Stimulated activated naive CD8-positive, alpha-beta T cell treated with anti-CD3 and anti-CD28 coated beads, Interleukin-15, Interleukin-2, amounts not matched to agents 100 ng/mL and 50 ng/mL, for 24 hours (primary cell): Measurements from ENCODE around the gene ELK4.
A peak's percentile ranks its signal among the peaks of the same experiment; 100 is the strongest.

Experiments used
- H3K27ac Mint-ChIP-seq: one replicate; pipeline ENCODE4 v1.8.0; 2021; ENCODE audit warnings: mild to moderate bottlenecking, mixed read lengths
- H3K27me3 Mint-ChIP-seq: one replicate; pipeline ENCODE4 v1.8.0; 2021; ENCODE audit warnings: mixed read lengths
- H3K36me3 Mint-ChIP-seq: one replicate; pipeline ENCODE4 v1.8.0; 2021; ENCODE audit warnings: low read depth, mixed read lengths
- H3K4me1 Mint-ChIP-seq: one replicate; pipeline ENCODE4 v1.8.0; 2021; ENCODE audit warnings: low read depth, mixed read lengths
- H3K4me3 Mint-ChIP-seq: one replicate; pipeline ENCODE4 v1.8.0; 2021; ENCODE audit warnings: mild to moderate bottlenecking, mixed read lengths
- H3K9me3 Mint-ChIP-seq: one replicate; pipeline ENCODE4 v1.8.0; 2021; ENCODE audit warnings: mixed read lengths

The ELK4 gene

DNA sequence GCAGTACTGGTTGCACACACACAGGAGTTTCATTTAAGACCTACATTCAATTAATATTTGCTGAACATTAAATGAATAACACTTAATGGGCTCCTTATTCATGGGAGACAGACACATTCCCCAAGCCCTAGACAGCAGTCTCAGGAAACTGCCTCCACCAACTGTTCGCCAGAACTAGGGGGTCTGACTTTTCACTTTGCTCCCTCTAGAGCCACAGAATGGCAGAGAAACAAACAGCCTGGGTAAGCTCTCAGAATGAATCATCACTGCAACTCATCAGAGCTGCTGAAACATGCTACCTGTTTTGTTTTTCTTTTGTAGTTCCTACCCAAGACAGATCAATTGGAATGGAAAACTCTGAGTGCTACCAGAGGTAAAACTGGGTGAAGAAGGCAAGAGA lies 31.7 kb downstream of the ELK4 start:
- Mint-ChIP-seq H3K4me3 (no peak overlapping the region), H3K27me3 (no peaks in the 10 kb centered on the region), H3K9me3 (no peaks in the 10 kb centered on the region), H3K27ac (peak overlapping the region; percentile 2), H3K36me3 (peaks cover 35% of the 10 kb centered on the region), H3K4me1 (peaks cover 38% of the 10 kb centered on the region)

DNA sequence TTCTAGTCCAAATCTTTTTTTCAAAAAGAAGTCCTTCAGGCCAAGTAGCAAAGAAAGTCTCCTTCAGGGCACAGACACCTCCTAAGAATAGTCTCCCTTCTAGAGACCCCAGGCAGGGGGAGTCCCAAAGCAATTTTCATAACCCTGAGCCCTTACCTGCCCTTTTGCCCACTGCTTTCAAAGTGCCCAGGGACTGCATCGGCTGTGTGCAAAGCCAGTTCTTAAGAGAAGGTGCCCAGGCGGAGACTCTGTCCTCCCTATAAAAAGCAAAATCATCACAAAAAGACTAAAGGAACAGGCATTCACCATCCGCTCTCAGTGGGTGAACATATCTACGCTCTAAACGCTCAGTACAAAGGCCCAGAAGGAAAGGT lies 32.2 kb downstream of the ELK4 start:
- peak overlapping the region; percentile 2 for H3K27ac Mint-ChIP-seq
- H3K27me3 Mint-ChIP-seq, result no peaks in the 10 kb centered on the region
- H3K4me3 Mint-ChIP-seq, result no peak overlapping the region
- peaks cover 32% of the 10 kb centered on the region for H3K36me3 Mint-ChIP-seq
- peaks cover 38% of the 10 kb centered on the region for H3K4me1 Mint-ChIP-seq
- no peaks in the 10 kb centered on the region for H3K9me3 Mint-ChIP-seq

DNA sequence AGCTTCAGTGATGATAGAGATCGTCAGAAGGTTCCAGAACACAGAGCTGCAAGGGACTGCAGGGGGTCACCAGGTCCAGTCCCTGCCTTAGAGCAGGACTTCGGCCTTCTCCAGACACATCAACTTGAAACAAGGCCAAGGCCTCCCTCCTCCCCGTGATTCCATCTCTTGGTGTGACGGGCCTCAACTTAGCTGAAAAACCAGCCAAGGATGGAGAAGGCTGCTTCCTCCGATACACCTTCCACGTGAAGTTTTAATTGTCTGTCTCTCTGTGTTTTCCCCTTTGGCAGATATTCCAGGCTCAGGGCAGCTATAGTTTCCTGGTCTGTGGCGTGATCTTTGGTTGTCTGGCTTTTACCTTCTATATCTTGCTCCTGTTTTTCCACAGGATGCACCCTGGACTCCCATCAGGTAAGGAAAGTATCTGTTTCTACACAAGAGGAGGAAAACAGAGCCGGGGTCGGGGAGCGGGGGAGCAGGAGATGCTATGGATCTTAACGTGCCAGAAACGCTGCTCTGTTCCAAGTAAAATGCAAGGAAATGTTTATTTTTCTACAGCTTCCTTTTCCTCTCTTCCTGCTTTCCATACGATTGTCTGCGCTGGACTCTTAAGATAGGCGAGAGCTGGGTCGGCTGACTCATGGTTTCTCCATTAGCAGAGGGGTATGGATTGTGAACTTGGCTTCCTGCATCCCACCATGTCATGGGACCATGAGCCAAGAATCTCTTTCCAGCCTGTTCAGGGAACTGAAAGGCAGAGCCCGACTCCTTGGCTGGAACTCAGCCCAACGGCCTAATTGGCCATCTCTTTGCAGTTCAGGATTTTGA lies 32.8 kb downstream of the ELK4 start:
- no peaks in the 10 kb centered on the region for H3K9me3 Mint-ChIP-seq
- no peak overlapping the region for H3K4me3 Mint-ChIP-seq
- H3K4me1 Mint-ChIP-seq, result peaks cover 39% of the 10 kb centered on the region
- no peaks in the 10 kb centered on the region for H3K27me3 Mint-ChIP-seq
- peaks cover 32% of the 10 kb centered on the region for H3K36me3 Mint-ChIP-seq
- H3K27ac Mint-ChIP-seq, result peak overlapping the region; percentile 17

DNA sequence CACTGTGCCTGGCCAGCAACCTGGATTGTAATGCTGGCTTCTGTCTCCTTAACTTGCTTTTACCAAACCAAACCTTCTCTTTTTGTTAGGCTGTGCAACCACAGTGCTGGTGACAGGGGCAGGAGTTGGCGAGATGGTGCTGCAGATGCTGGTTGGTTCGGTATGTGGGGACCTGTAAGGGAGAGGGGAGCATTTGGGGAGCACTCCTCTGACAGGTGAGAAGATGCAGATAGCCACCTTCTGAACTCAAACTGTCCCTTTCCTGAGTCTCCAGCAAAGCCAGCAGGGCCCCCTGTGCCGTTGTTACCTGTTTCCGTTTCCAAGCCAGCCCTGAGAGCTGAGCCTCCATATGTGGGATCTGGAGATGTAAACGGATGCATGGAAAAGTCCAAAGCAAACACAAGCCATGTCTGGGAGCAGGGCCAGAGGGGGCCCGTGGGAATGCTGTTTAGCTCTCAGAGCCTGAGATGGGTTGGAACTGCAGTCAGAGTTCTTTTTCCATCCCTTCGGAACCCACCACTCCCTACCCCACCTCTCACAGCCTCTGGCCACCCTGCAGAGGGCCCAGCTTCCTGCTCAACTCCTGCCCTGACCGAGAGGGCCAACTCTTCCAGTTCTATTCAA lies 34.0 kb downstream of the ELK4 start:
- no peaks in the 10 kb centered on the region for H3K27me3 Mint-ChIP-seq
- H3K4me3 Mint-ChIP-seq, result no peak overlapping the region
- H3K27ac Mint-ChIP-seq, result no peak overlapping the region
- peaks cover 49% of the 10 kb centered on the region for H3K4me1 Mint-ChIP-seq
- H3K36me3 Mint-ChIP-seq, result peaks cover 27% of the 10 kb centered on the region
- H3K9me3 Mint-ChIP-seq, result no peaks in the 10 kb centered on the region

DNA sequence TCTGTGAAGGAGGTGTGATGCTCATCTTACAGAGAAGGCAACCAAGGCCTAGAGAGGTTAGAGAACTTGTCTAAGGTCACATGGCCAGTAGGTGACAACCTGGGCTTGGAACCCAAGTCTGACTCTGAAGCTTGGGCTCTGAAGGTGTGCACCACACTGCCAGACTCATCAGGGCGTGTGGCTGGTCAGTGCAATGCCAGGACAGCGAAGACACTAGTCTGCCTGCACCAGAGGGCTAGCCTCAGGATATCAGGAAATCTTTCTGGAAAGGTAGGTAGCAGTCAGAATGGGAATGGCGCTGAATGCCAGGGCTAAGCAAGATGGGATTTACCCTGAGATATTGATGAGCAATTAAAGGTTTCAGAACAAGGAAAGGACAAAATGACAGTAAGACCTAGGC lies 34.9 kb downstream of the ELK4 start:
- no peaks in the 10 kb centered on the region for H3K27me3 Mint-ChIP-seq
- H3K4me3 Mint-ChIP-seq, result no peak overlapping the region
- no peak overlapping the region for H3K27ac Mint-ChIP-seq
- H3K9me3 Mint-ChIP-seq, result no peaks in the 10 kb centered on the region
- H3K4me1 Mint-ChIP-seq, result peaks cover 55% of the 10 kb centered on the region
- H3K36me3 Mint-ChIP-seq, result peaks cover 23% of the 10 kb centered on the region

DNA sequence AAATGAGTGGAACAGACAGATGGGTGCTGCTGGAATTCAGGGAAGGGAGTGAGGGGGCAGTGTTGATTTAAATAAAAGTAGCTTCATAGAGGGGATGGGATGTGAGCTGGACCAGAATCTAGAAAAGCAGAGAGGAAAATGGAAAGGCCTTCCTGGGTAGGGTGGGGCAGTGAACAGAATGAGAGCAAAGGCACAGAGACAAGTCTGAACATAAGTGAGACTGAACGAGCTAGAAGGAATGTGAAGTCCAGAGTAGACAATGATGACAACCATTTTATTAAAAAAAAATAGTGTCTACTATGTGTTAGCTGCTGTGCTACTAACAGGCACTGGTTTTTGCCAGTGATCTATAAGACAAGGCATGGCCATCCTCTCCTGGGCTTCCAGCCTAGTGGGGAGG lies 36.0 kb downstream of the ELK4 start:
- no peaks in the 10 kb centered on the region for H3K9me3 Mint-ChIP-seq
- peak overlapping the region; percentile 23 for H3K27ac Mint-ChIP-seq
- H3K27me3 Mint-ChIP-seq, result no peaks in the 10 kb centered on the region
- peaks cover 23% of the 10 kb centered on the region for H3K36me3 Mint-ChIP-seq
- no peak overlapping the region for H3K4me3 Mint-ChIP-seq
- H3K4me1 Mint-ChIP-seq, result peaks cover 57% of the 10 kb centered on the region

DNA sequence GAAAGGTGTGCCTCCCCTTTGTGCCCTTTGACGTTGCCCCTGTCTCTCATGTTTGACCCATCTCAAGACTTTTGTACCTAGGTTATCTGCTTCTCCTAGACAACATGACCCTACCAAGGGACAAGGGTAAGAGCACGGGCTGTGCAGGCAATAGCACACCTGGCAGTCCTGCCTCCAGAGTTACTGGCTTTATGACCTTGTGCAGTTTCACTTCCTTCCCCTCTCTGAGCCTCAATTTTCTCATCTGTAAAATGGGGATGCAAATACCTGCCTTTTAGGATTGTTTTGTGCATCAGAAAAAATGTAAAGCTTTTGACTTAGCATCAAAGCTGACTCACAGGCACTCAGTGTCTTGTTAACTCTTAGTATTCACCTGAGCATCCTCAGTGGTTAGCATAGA lies 36.4 kb downstream of the ELK4 start:
- H3K9me3 Mint-ChIP-seq, result no peaks in the 10 kb centered on the region
- H3K4me1 Mint-ChIP-seq, result peaks cover 57% of the 10 kb centered on the region
- no peaks in the 10 kb centered on the region for H3K27me3 Mint-ChIP-seq
- peaks cover 23% of the 10 kb centered on the region for H3K36me3 Mint-ChIP-seq
- no peak overlapping the region for H3K27ac Mint-ChIP-seq
- no peak overlapping the region for H3K4me3 Mint-ChIP-seq

DNA sequence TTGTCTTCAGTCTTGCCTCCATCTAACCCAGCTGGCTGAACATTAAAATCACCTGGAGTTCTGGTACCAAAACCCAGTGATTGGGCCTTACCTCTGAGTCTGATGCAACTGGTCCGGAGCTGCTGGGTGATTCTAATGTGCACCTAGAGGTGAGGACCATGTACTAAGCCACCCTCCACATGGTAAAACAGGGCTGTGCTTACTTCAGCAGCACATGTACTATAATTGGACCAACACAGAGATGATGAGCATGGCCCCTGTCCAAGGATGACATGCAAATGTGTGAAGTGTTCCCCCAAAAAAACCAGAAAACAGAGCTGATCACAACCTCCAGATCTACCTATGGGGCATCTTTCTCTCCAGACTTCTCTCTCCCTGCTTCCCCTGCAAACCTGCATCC lies 37.0 kb downstream of the ELK4 start:
- Mint-ChIP-seq H3K4me1 (peaks cover 51% of the 10 kb centered on the region), H3K27ac (no peak overlapping the region), H3K36me3 (peaks cover 23% of the 10 kb centered on the region), H3K27me3 (no peaks in the 10 kb centered on the region), H3K9me3 (no peaks in the 10 kb centered on the region), H3K4me3 (no peak overlapping the region)

DNA sequence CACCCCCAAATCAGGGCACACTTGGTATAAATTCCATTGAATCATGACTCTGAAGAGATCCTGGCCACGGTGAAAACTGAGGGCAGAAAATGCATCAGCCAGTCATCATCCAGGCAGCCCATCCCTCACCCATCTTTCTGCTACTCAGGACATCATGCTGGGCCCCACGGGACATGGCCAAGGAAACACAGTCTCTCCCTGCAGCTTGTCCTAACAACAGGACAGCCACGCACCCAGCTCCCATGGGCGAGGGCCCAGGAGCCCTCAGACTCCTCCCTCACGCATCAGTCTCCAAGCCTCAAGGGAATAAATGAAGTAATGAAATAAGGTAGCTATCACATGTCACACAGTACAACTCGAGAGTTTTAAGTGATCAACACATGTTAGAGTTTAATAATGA lies 37.8 kb downstream of the ELK4 start:
- Mint-ChIP-seq H3K4me3 (peak overlapping the region; percentile 55), H3K27me3 (no peaks in the 10 kb centered on the region), H3K4me1 (peaks cover 47% of the 10 kb centered on the region), H3K36me3 (peaks cover 22% of the 10 kb centered on the region), H3K9me3 (no peaks in the 10 kb centered on the region), H3K27ac (peak overlapping the region; percentile 79)

DNA sequence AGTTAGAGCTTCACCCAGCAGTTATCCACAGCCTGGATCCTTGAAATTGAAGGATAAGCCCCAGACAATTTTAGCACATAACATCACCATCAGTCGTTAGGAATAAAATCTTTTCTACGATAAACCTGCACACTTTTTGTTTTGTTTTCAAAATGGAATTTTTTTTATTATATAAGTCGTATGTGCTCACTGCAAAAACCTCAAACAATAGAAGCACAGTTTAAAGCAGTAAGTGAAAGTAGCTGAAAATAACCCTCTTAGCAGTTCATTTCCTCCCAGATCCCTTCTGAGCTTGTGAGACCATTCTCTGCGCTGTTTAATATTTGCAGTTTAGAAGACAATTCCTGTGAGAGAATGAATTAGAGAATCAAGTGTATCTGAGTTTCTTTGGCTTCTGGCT lies 38.3 kb downstream of the ELK4 start:
- peak overlapping the region; percentile 79 for H3K27ac Mint-ChIP-seq
- H3K4me1 Mint-ChIP-seq, result peaks cover 52% of the 10 kb centered on the region
- no peaks in the 10 kb centered on the region for H3K27me3 Mint-ChIP-seq
- no peaks in the 10 kb centered on the region for H3K9me3 Mint-ChIP-seq
- H3K4me3 Mint-ChIP-seq, result peak overlapping the region; percentile 60
- peaks cover 19% of the 10 kb centered on the region for H3K36me3 Mint-ChIP-seq

DNA sequence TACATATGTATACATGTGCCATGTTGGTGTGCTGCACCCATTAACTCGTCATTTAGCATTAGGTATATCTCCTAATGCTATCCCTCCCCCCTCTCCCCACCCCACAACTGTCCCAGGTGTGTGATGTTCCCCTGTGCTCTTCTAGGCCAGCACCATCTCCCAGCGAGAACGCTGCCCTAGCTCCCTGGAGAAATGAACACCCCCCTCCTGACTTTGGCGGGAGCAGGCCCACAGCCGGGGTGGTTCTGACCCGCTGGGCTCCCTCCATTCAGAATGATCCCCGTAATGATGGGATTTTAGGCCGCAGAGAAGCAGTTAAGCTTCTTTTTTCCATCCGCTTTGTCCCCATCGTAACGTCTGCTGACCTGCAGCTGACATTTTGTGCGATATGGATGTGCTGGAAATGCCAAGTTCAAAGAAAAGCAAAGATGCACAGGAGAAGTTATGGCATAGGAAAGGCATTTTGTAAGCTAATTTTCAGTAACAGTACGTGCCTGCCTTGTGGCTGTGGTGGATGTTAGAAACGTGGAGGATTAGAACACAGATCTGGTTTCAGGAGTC lies 39.3 kb downstream of the ELK4 start:
- H3K4me1 Mint-ChIP-seq, result peaks cover 52% of the 10 kb centered on the region
- H3K4me3 Mint-ChIP-seq, result peak overlapping the region; percentile 80
- H3K9me3 Mint-ChIP-seq, result no peaks in the 10 kb centered on the region
- peak overlapping the region; percentile 70 for H3K27ac Mint-ChIP-seq
- H3K27me3 Mint-ChIP-seq, result no peaks in the 10 kb centered on the region
- peaks cover 12% of the 10 kb centered on the region for H3K36me3 Mint-ChIP-seq

DNA sequence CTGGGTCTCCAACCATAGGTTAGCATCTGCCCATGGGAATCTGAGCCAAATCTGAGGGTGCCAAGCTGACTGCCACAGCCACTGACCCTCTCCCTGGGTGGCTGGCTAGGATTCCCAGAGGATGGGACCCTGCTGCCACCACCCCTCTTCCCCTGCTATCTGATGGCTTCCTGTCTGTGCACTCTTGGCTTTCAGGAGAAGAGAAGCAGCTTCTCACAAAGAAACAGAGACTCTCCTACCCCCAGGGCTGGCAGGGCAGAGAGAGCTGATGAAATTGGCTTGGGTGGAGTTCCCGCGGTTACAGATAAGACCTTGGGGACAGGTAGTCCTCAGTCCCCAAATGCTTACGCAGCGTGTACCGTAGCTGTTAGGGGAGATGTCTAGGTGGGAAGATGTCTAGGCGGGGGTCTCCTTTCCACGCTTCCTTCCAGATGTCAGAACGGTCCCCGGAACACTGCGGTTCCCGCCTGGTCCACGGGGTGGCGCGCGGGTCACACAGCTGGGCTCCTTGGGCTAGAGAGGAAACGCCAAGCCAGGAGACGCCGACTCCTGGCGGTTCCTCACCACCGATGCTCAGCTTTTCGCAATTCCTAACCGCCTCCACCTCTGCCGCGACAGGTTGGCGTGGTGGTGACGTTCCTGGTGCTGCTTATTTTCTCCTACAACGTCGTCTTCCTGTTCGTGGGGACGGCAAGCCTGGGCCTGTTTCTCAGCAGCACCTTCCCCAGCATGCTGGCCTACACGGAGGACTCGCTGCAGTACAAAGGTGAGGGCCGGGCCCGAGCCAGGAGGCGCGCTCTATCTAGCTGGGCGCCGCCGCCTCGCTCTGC lies 40.1 kb downstream of the ELK4 start:
- H3K4me3 Mint-ChIP-seq, result peak overlapping the region; percentile 87
- H3K27ac Mint-ChIP-seq, result peak overlapping the region; percentile 89
- peaks cover 8% of the 10 kb centered on the region for H3K36me3 Mint-ChIP-seq
- peaks cover 52% of the 10 kb centered on the region for H3K4me1 Mint-ChIP-seq
- no peaks in the 10 kb centered on the region for H3K9me3 Mint-ChIP-seq
- no peaks in the 10 kb centered on the region for H3K27me3 Mint-ChIP-seq

DNA sequence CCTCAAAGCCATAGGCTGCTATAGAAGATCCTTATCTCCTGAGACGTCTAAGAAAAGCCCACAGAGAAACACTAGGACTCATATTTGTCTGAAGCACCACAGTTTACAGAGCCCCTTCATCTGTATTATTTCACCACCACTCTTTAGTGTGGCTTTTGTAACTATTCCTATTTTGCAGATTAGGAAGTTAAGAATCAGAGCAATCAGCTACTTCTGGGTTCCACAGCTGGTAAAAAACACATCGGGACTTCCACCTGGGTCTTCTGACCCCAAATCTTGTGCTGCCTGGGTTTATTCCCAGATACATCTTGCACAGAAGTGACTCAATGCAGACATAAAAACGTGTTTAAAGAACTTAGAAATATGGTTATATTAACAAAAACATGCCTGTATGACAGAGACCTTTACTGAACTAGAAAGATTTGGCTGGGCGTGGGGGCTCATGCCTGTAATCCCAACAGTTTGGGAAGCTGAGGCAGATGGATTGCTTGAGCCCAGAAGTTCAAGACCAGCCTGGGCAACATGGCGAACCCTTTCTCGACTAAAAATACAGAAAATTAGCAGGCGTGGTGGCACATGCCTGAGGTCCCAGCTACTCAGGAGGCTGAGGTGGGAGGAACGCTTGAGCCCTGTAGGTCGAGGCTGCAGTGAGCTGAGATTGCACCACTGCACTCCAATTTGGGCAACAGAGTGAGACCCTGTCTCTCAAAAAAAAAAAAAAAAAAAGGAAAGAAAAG lies 40.9 kb downstream of the ELK4 start:
- no peaks in the 10 kb centered on the region for H3K27me3 Mint-ChIP-seq
- H3K4me1 Mint-ChIP-seq, result peaks cover 50% of the 10 kb centered on the region
- peaks cover 8% of the 10 kb centered on the region for H3K36me3 Mint-ChIP-seq
- H3K9me3 Mint-ChIP-seq, result no peaks in the 10 kb centered on the region
- H3K4me3 Mint-ChIP-seq, result no peak overlapping the region
- no peak overlapping the region for H3K27ac Mint-ChIP-seq

DNA sequence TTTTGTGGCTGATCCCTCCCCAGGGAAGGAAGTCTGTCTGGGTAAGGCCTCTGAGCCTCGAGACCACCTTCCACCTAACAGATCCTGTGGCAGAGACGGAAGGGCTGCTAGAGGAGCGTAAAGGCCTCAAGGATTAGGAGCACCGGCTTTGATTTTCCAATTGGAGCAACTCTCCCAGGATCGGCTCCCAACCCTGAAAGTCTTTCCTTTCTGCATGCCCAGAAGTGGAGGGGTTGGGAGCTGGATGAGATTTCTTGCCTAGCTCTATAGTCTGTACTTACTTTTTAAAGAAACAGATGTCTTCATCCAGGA lies 41.4 kb downstream of the ELK4 start:
- Mint-ChIP-seq H3K4me1 (peaks cover 45% of the 10 kb centered on the region), H3K27ac (no peak overlapping the region), H3K36me3 (peaks cover 8% of the 10 kb centered on the region), H3K4me3 (no peak overlapping the region), H3K27me3 (no peaks in the 10 kb centered on the region), H3K9me3 (no peaks in the 10 kb centered on the region)
